Lung microvascular endothelial cell (primary cell): Measurements from ENCODE around the gene PRR19. TPM values are rescaled to one million over a fixed set of nuclear protein-coding genes. Genes with fewer than 3 reads are reported as not detected.
A peak's percentile ranks its signal among the peaks of the same experiment; 100 is the strongest.
"Not testable (repeated sequence)": the region's sequence is repeated elsewhere in the genome, so short reads cannot be mapped to it uniquely, and the experiment has no call there.

Source experiments
- DNase-seq, 2 donors: peaks; one replicate each; pipeline versions ENCODE4 v3.0.0 to v3.0.0-alpha.2; 2010; ENCODE audit warnings: low read depth in 2 of 2
- total RNA-seq: library from RNA; depleted of rRNA; stranded (reverse); fragments of >200 nt; gene quantifications from 2 replicates; pipeline ENCODE4 v1.2.1, GENCODE V29; 2014

Gene PRR19
- total RNA-seq, 1 donor from 2014 or later = 0.20 TPM

- DNase-seq = peak; percentile 99
Measured at GRCh38 chr19:42325308-42325895, 23.5 kb downstream of the PRR19 start, which contains the start of gene MEGF8. TSS of gene MEGF8 (plus strand) at chr19:42325635. CDS start at chr19:42326244, 609 bp downstream.

- DNase-seq = peak; percentile 17 to 23
Measured at GRCh38 chr19:42325896-42326771, 24.2 kb downstream of the PRR19 start.

GRCh38 chr19:42326969-42327368 lies 25.0 kb downstream of the PRR19 start:
- DNase-seq = no peak

GRCh38 chr19:42327381-42327780 lies 25.4 kb downstream of the PRR19 start:
- no peak for DNase-seq

GRCh38 chr19:42328106-42328505 lies 26.2 kb downstream of the PRR19 start:
- no peak for DNase-seq

- DNase-seq = no peak
Measured at GRCh38 chr19:42328854-42329253, 26.9 kb downstream of the PRR19 start.

- no peak for DNase-seq
Measured at GRCh38 chr19:42330241-42330711, 28.3 kb downstream of the PRR19 start.

GRCh38 chr19:42331333-42331732 lies 29.4 kb downstream of the PRR19 start:
- DNase-seq = not testable (repeated sequence)

- peak in 1 of 2 donors; percentile 19 for DNase-seq
Measured at GRCh38 chr19:42332059-42332458, 30.1 kb downstream of the PRR19 start.

- no peak for DNase-seq
Measured at GRCh38 chr19:42333018-42333417, 31.1 kb downstream of the PRR19 start.

- no peak for DNase-seq
Measured at GRCh38 chr19:42333975-42334696, 32.2 kb downstream of the PRR19 start.

- DNase-seq = no peak
Measured at GRCh38 chr19:42334697-42335373, 32.9 kb downstream of the PRR19 start.

- DNase-seq = no peak
Measured at GRCh38 chr19:42335374-42335936, 33.5 kb downstream of the PRR19 start.

- no peak for DNase-seq
Measured at GRCh38 chr19:42335971-42336370, 34.0 kb downstream of the PRR19 start.

- DNase-seq = not testable (repeated sequence)
Measured at GRCh38 chr19:42339126-42339860, 37.4 kb downstream of the PRR19 start.

- DNase-seq = not testable (repeated sequence)
Measured at GRCh38 chr19:42339922-42340321, 38.0 kb downstream of the PRR19 start.

- DNase-seq = no peak
Measured at GRCh38 chr19:42343344-42344110, 41.6 kb downstream of the PRR19 start.

- no peak for DNase-seq
Measured at GRCh38 chr19:42344336-42344893, 42.5 kb downstream of the PRR19 start.

GRCh38 chr19:42345191-42345812 lies 43.4 kb downstream of the PRR19 start:
- DNase-seq = no peak
